Endothelial cell of umbilical vein (primary cell): ENCODE results near the gene LMO7. TPM values are rescaled to one million over a fixed set of nuclear protein-coding genes. Genes with fewer than 3 reads are reported as not detected.

Source experiments
- BruUV-seq: library from RNA; stranded (reverse); fragments of 400-500 nt; replicated peaks from 2 replicates; lab custom pipeline; 2021; lab: Mats Ljungman, UMichigan
- CTCF ChIA-PET: fragments of 300-600, 350-600 bp; sonication (Branson Sonifier 250); formaldehyde crosslinking; loops from one replicate; lab custom pipeline; 2021; ENCODE audit warnings: antibody characterized with exemption, inconsistent platforms; lab: Charles Lee
- POLR2A ChIA-PET: fragments of 300-600, 350-600 bp; sonication (Branson Sonifier 250); formaldehyde crosslinking; loops from one replicate; lab custom pipeline; 2021; ENCODE audit warnings: antibody characterized with exemption, inconsistent platforms; lab: Charles Lee
- DNase-seq: peaks from one replicate; pipeline ENCODE4 v3.0.0-alpha.2; 2011; ENCODE audit warnings: low read depth, low spot score
- FAIRE-seq: peaks from 2 replicates; lab custom pipeline; 2011; peaks lifted over from hg19 to GRCh38; lab: Jason Lieb, UNC
- H2AFZ ChIP-seq: 2 replicates; pipeline ENCODE4 v1.6.0; 2012; ENCODE audit warnings: low read depth, low read length, control low read depth, inconsistent platforms
- H3K27ac ChIP-seq: 2 replicates; pipeline ENCODE4 v1.5.1; 2011; ENCODE audit warnings: low read depth, mild to moderate bottlenecking, control low read depth, low read length, moderate library complexity; ENCODE audit not compliant: insufficient read depth
- H3K27me3 ChIP-seq, 2 experiments: 2 replicates each; pipeline versions ENCODE4 v1.6.0 to v1.6.1; 2011; ENCODE audit warnings: low read length in 2 of 2, mixed read lengths in 1 of 2; ENCODE audit not compliant: control insufficient read depth in 2 of 2, insufficient read depth in 2 of 2
- H3K36me3 ChIP-seq, 2 experiments: 2 replicates in 1 of 2; 3 replicates in 1 of 2; pipeline ENCODE4 v1.5.1; 2011; ENCODE audit warnings: low read length in 2 of 2, mild to moderate bottlenecking in 1 of 2, moderate library complexity in 1 of 2; ENCODE audit not compliant: control insufficient read depth in 2 of 2, insufficient read depth in 2 of 2; ENCODE audit errors: extremely low read depth in 1 of 2
- H3K4me1 ChIP-seq: 3 replicates; pipeline ENCODE4 v1.5.1; 2011; ENCODE audit warnings: mild to moderate bottlenecking, low read length; ENCODE audit not compliant: control insufficient read depth, insufficient read depth; ENCODE audit errors: extremely low read depth
- H3K4me2 ChIP-seq: 2 replicates; pipeline ENCODE4 v1.6.1; 2011; ENCODE audit warnings: low read length, control low read depth, mixed read lengths; ENCODE audit not compliant: insufficient read depth
- H3K4me3 ChIP-seq, 3 experiments: fragments of 200-600 bp in 1 of 3; sonication (generic), shearing (Covaris generic) in 1 of 3; replicated peaks in 1 of 3; 2 replicates each; pipeline ENCODE4 v1.5.1; 2011 to 2016; ENCODE audit warnings: control low read depth in 3 of 3, low read length in 3 of 3, mild to moderate bottlenecking in 2 of 3, inconsistent platforms in 1 of 3, low read depth in 1 of 3, moderate library complexity in 1 of 3; ENCODE audit not compliant: insufficient read depth in 1 of 3
- H3K79me2 ChIP-seq: 2 replicates; pipeline ENCODE4 v1.6.0; 2012; ENCODE audit warnings: low read length, inconsistent platforms; ENCODE audit not compliant: control insufficient read depth, insufficient read depth
- H3K9ac ChIP-seq: replicated peaks from 2 replicates; pipeline ENCODE3; 2011; ENCODE audit warnings: low read length, control low read depth; ENCODE audit not compliant: insufficient read depth; ENCODE audit errors: extremely low read depth
- H3K9me1 ChIP-seq: replicated peaks from 3 replicates; pipeline ENCODE4 v1.6.0; 2011; ENCODE audit warnings: mild to moderate bottlenecking, low read length; ENCODE audit not compliant: control insufficient read depth, insufficient read depth; ENCODE audit errors: extremely low read depth
- H3K9me3 ChIP-seq: replicated peaks from 2 replicates; pipeline ENCODE4 v1.5.1; 2012; ENCODE audit warnings: low read length, inconsistent platforms; ENCODE audit not compliant: control insufficient read depth, insufficient read depth
- H4K20me1 ChIP-seq: replicated peaks from 2 replicates; pipeline ENCODE3; 2011; ENCODE audit warnings: mild to moderate bottlenecking, low read length; ENCODE audit not compliant: control insufficient read depth, insufficient read depth; ENCODE audit errors: extremely low read depth
- CTCF ChIP-seq, 2 donors: IDR thresholded peaks; 1 replicate in 1 of 2; 2 replicates in 1 of 2; pipeline ENCODE4 v1.5.1; 2011; ENCODE audit warnings: low read length in 2 of 2, mild to moderate bottlenecking in 2 of 2, moderate library complexity in 2 of 2, control low read depth in 1 of 2, inconsistent platforms in 1 of 2, low read depth in 1 of 2; ENCODE audit not compliant: insufficient read depth in 1 of 2; ENCODE audit errors: extremely low read depth in 1 of 2
- GATA2 ChIP-seq: IDR thresholded peaks from 2 replicates; pipeline ENCODE4 v1.7.0; 2011; ENCODE audit warnings: low read depth, mild to moderate bottlenecking, moderate library complexity, mixed read lengths, low read length; ENCODE audit not compliant: insufficient read length, insufficient read depth
- MAX ChIP-seq: IDR thresholded peaks from 2 replicates; pipeline ENCODE4 v1.6.1; 2011; ENCODE audit not compliant: insufficient read depth, insufficient read length
- MYC ChIP-seq: IDR thresholded peaks from one replicate; pipeline ENCODE4 v1.6.1; 2011; ENCODE audit warnings: mild to moderate bottlenecking, low read depth, low read length
- POLR2A ChIP-seq: IDR thresholded peaks from 2 replicates; pipeline ENCODE4 v1.6.1; 2012; ENCODE audit warnings: low read depth, mild to moderate bottlenecking, control low read depth, low read length
- POLR2AphosphoS5 ChIP-seq: IDR thresholded peaks from 2 replicates; pipeline ENCODE4 v1.6.1; 2012; ENCODE audit warnings: low read depth, mild to moderate bottlenecking, control low read depth, low read length, moderate library complexity; ENCODE audit not compliant: insufficient read depth
- dilution Hi-C: fragments of 300-500 bp; cut with MboI; formaldehyde crosslinking; loops from one replicate; pipeline ENCODE4 v1.15.0; 2019; ENCODE audit warnings: low sequenced_read_pairs; ENCODE audit not compliant: extremely low pct_ligation_motif_present
- intact Hi-C: fragments of 100-400 bp; cut with micrococcal nuclease; formaldehyde crosslinking; loops from one replicate; pipeline ENCODE4 v1.10.0; 2022
- polyA plus RNA-seq, 4 experiments: library from polyadenylated mRNA; depleted of rRNA in 3 of 4; stranded (reverse) in 3 of 4; unstranded in 1 of 4; fragments of >200 nt; gene quantifications; 2 replicates each; pipeline versions ENCODE4 v1.2.1 to v1.2.3, GENCODE V29; 2011 to 2012; ENCODE audit warnings: missing spikeins in 1 of 4
- total RNA-seq: library from RNA; stranded (reverse); gene quantifications from 2 replicates; pipeline ENCODE4 v1.2.3, GENCODE V29; 2021

Gene LMO7
- total and polyA plus RNA-seq, 2 donors (not counting 3 experiments of a cell fraction or from before 2014, with no cell fraction given), result 10.5 to 21.1 TPM

GRCh38 chr13:75804605-75805004 lies 168.5 kb downstream of the LMO7 start:
- dilution Hi-C loops, result no loop called here

More at GRCh38 chr13:75804605-75805004, 168.5 kb downstream of the LMO7 start:
- H3K27ac ChIP-seq, result no peak overlapping the region
- no peaks in the 10 kb centered on the region for H4K20me1 ChIP-seq
- FAIRE-seq, result no peak
- CTCF ChIA-PET, result interaction anchor here (2.4 kb wide), 1 partner anchor 109 kb away, joined by 9 read pairs; no protein-coding TSS in a partner anchor
- no peaks in the 10 kb centered on the region for H3K27me3 ChIP-seq
- no peak overlapping the region for H3K9ac ChIP-seq
- intact Hi-C loops, result no loop called here
- POLR2A ChIA-PET, result no interaction called here
- H3K4me3 ChIP-seq, result no peak overlapping the region
- no peak for TF ChIP-seq POLR2AphosphoS5
- TF ChIP-seq MYC, result no peak
- TF ChIP-seq GATA2, result no peak
- no peak for TF ChIP-seq CTCF (IDR thresholded peaks at IDR 0.05; ENCODE audit: extremely low read depth in 1 of 2, insufficient read depth in 1 of 2, low read depth in 1 of 2, low read length in 2 of 2)
- no peak for TF ChIP-seq MAX
- TF ChIP-seq POLR2A, result no peak
- no TSS peak for BruUV-seq
- H3K9me1 ChIP-seq, result no peaks in the 10 kb centered on the region
- no peaks in the 10 kb centered on the region for H3K79me2 ChIP-seq
- H3K4me2 ChIP-seq, result no peak overlapping the region
- no peaks in the 10 kb centered on the region for H3K9me3 ChIP-seq
- no peaks in the 10 kb centered on the region for H3K36me3 ChIP-seq
- no peak overlapping the region for H2AFZ ChIP-seq
- no peak for DNase-seq
- H3K4me1 ChIP-seq, result peaks cover 4% of the 10 kb centered on the region
